ENCODE measurements around the gene DMXL1.

The DMXL1 gene

GRCh38 chr5:119280380-119280779 lies 209.5 kb downstream of the DMXL1 start:
- Histone ChIP-seq H3K9ac (ENCODE audit: low read length) (no peak overlapping the region), H3K27me3 (ENCODE audit: control insufficient read depth, insufficient read depth, low read length) (no peaks in the 10 kb centered on the region), H3K4me1 (ENCODE audit: control insufficient read depth, insufficient read depth, low read length) (peaks cover 11% of the 10 kb centered on the region), H3K9me3 (ENCODE audit: control insufficient read depth, low read length) (no peaks in the 10 kb centered on the region), H3K4me3 (ENCODE audit: low read length) (no peak overlapping the region), H3K36me3 (ENCODE audit: control insufficient read depth, insufficient read depth, low read length) (no peaks in the 10 kb centered on the region)

DNA sequence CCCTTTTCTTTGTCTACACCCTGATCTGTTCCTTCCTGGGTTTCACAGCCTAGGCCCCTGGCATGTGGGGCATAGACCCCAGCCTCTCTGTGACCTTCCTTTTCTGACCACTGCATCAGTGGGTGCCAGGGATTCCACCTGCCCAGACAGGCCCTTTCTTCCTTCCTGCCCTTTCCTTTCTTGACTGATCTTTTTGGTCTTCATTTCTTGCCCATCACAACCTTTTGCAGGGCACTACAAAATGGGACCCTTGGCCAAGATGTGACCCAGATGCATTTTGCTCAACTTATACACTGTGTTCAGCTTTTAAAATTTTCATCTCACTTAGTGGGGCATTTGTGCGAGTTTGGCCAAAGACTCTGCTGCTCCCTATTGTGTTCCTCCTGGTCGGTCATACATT lies 211.7 kb downstream of the DMXL1 start:
- Histone ChIP-seq H3K36me3 (ENCODE audit: control insufficient read depth, insufficient read depth, low read length) (no peaks in the 10 kb centered on the region), H3K27me3 (ENCODE audit: control insufficient read depth, insufficient read depth, low read length) (no peaks in the 10 kb centered on the region), H3K4me1 (ENCODE audit: control insufficient read depth, insufficient read depth, low read length) (peaks cover 15% of the 10 kb centered on the region), H3K9ac (ENCODE audit: low read length) (no peak overlapping the region), H3K4me3 (ENCODE audit: low read length) (no peak overlapping the region), H3K9me3 (ENCODE audit: control insufficient read depth, low read length) (no peaks in the 10 kb centered on the region)

DNA sequence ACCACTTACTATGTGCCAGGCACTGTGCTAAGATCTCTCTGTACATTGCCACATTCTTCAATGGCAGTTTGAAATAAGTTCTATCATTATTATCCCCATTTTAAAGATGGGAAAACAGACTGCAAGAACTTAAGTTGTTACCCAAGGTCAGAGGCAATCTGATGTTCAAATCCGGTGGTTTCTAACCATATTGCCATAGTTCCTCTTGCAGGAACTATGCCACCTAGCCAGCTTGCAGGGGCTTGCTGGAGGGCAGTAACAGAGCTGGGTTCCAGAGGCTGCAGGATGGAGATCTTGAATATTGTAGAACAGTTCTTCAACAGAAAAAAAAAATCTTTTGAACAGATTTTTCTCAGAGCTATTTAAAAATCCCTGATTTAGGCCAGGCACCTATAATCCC lies 213.1 kb downstream of the DMXL1 start:
- Histone ChIP-seq H3K4me3 (ENCODE audit: low read length) (no peak overlapping the region), H3K4me1 (ENCODE audit: control insufficient read depth, insufficient read depth, low read length) (peaks cover 29% of the 10 kb centered on the region), H3K9me3 (ENCODE audit: control insufficient read depth, low read length) (no peaks in the 10 kb centered on the region)

GRCh38 chr5:119285070-119285916 lies 214.4 kb downstream of the DMXL1 start:
- Histone ChIP-seq H3K9ac (ENCODE audit: low read length) (no peak overlapping the region), H3K4me3 (ENCODE audit: low read length) (no peak overlapping the region), H3K9me3 (ENCODE audit: control insufficient read depth, low read length) (no peaks in the 10 kb centered on the region), H3K4me1 (ENCODE audit: control insufficient read depth, insufficient read depth, low read length) (peaks cover 41% of the 10 kb centered on the region), H3K36me3 (ENCODE audit: control insufficient read depth, insufficient read depth, low read length) (no peaks in the 10 kb centered on the region), H3K27me3 (ENCODE audit: control insufficient read depth, insufficient read depth, low read length) (no peaks in the 10 kb centered on the region)

More for the DNA sequence above, 213.1 kb downstream of the DMXL1 start:
- no peaks in the 10 kb centered on the region for H3K36me3 ChIP-seq (ENCODE audit: control insufficient read depth, insufficient read depth, low read length)
- no peak overlapping the region for H3K9ac ChIP-seq (ENCODE audit: low read length)
- H3K27me3 ChIP-seq (ENCODE audit: control insufficient read depth, insufficient read depth, low read length), result no peaks in the 10 kb centered on the region

DNA sequence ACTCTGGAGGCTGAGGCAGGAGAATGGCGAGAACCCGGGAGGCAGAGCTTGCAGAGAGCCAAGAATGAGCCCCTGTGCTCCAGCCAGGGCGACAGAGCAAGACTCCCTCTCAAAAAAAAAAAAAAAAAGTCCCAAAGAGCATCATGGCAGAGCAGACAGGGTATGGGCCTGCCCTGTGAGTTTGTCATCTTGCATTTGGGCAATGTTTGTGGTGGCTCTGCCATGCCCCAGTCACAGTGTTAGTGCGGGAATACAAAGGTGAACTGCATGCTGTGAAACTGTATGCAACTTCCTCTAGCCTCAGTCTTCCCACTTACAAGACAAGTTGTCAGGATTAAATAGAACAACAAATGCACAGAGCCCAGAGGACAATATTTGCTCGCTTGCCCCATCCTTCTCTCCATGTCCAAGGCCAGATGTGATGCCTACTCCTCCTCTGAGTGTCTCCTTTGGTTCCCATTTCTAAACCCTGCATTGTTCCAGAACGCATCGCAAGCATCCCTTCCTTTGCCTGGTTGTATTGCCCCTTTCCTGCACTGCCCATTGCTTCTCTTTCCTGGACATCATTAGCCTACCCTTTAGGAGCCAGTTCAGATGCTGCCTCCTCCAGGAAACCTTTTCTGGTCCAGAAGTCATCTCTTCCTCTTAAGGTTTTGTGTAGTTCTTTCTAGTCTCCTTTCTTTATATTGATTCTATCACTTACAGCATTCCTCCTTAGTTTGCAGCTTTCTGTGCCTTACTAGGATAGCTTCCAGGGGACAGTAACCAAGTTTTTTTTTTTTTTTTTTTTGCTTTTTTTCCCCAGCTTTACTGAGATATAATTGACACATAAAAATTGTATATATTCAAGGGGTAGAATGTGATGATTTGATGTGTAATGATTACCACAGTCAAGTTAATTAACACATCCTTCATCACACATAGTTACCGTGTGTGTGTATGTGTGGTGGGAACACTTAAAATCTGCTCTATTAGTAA lies 215.9 kb downstream of the DMXL1 start:
- Histone ChIP-seq H3K36me3 (ENCODE audit: control insufficient read depth, insufficient read depth, low read length) (no peaks in the 10 kb centered on the region), H3K4me3 (ENCODE audit: low read length) (no peak overlapping the region), H3K4me1 (ENCODE audit: control insufficient read depth, insufficient read depth, low read length) (peaks cover 51% of the 10 kb centered on the region), H3K9me3 (ENCODE audit: control insufficient read depth, low read length) (no peaks in the 10 kb centered on the region), H3K9ac (ENCODE audit: low read length) (no peak overlapping the region), H3K27me3 (ENCODE audit: control insufficient read depth, insufficient read depth, low read length) (no peaks in the 10 kb centered on the region)

DNA sequence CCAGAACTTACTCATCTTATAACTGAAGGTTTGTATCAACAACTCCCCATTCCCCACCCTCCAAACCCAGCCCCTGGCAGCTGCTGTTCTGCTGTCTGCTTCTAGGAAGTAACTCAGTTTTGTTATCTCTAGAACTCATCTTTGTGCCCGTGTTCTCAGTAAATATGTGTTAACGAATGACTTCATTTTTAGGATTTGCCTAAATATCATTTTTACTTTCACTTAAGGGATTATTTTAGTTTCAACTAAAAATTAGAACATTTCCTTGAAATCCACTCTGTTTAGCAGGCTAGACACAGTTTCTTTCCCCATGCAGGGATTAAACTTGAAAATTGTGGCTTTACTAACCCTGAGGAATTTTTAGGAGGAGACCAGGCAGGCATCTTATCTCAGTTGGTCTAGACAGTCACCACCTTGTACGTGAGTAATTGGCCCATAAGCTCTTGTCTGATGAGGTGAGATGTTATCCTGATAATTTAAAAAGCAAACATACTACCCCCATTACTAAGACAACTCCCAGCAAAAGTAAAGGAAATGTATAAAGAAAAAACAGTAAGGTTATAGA lies 216.7 kb downstream of the DMXL1 start:
- H3K36me3 ChIP-seq (ENCODE audit: control insufficient read depth, insufficient read depth, low read length), result no peaks in the 10 kb centered on the region
- no peaks in the 10 kb centered on the region for H3K27me3 ChIP-seq (ENCODE audit: control insufficient read depth, insufficient read depth, low read length)
- no peaks in the 10 kb centered on the region for H3K9me3 ChIP-seq (ENCODE audit: control insufficient read depth, low read length)
- H3K9ac ChIP-seq (ENCODE audit: low read length), result no peak overlapping the region
- peaks cover 51% of the 10 kb centered on the region for H3K4me1 ChIP-seq (ENCODE audit: control insufficient read depth, insufficient read depth, low read length)
- no peak overlapping the region for H3K4me3 ChIP-seq (ENCODE audit: low read length)

DNA sequence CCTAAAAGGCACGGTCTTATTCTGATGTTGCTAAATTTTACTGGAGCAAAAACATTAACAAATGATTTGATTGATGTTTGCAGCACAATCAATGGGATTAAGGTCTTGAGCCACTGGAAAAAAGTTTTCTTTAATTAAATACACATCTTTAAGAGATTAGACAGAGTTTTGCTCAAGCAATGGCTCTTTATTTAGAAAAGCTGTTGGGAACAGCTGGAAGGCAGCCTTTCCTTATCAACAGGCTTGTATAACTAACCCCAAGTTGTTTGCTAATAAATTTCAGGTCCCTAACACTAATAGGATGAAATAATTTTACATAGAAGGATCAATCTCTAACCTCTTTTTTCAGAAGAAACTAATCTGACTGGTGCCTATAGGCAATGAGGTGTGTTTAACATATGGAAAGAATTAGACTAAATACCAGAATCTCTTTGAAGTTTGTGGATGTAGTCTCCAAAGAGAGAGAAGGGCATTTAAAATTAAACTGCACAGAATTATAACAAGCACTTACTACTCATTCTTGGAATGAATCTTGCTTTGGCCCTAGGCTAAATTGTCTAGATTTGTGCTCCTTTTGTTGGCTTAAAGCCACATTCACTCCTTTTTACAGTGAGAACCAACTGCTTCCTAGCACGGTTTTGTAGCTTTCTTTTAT lies 217.6 kb downstream of the DMXL1 start:
- Histone ChIP-seq H3K9ac (ENCODE audit: low read length) (no peak overlapping the region), H3K4me3 (ENCODE audit: low read length) (no peak overlapping the region), H3K36me3 (ENCODE audit: control insufficient read depth, insufficient read depth, low read length) (no peaks in the 10 kb centered on the region), H3K9me3 (ENCODE audit: control insufficient read depth, low read length) (no peaks in the 10 kb centered on the region), H3K27me3 (ENCODE audit: control insufficient read depth, insufficient read depth, low read length) (no peaks in the 10 kb centered on the region), H3K4me1 (ENCODE audit: control insufficient read depth, insufficient read depth, low read length) (peaks cover 51% of the 10 kb centered on the region)

DNA sequence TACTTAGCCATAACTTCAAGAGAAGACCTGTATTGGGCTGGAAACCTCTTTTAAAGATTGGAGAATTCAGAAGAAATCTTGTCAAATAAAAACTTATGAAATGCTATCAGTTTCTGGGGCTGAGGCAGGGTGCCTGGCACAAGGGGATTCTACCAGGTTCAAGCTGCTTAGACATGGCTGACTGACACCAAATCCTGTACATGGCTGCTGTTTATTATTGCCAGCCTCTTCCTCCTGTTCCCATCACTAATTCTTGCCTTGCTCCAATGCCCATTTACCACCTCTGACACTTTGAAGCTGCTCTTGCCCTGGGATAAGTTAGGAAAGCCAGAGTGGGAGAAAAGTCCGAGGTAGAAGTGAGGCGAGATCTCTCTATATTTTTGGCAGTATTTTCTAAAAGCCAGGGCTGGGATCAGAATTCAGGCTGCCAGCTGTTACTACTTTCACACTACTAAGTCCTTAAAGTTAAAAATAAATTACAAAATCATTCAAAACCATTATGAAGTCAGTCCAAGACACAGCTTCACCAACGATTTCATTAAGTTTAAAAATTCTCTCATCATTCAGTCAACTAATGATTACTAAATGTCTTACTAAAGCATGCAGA lies 218.7 kb downstream of the DMXL1 start:
- peaks cover 51% of the 10 kb centered on the region for H3K4me1 ChIP-seq (ENCODE audit: control insufficient read depth, insufficient read depth, low read length)
- no peaks in the 10 kb centered on the region for H3K9me3 ChIP-seq (ENCODE audit: control insufficient read depth, low read length)
- no peaks in the 10 kb centered on the region for H3K27me3 ChIP-seq (ENCODE audit: control insufficient read depth, insufficient read depth, low read length)
- no peak overlapping the region for H3K9ac ChIP-seq (ENCODE audit: low read length)
- H3K36me3 ChIP-seq (ENCODE audit: control insufficient read depth, insufficient read depth, low read length), result no peaks in the 10 kb centered on the region
- no peak overlapping the region for H3K4me3 ChIP-seq (ENCODE audit: low read length)

DNA sequence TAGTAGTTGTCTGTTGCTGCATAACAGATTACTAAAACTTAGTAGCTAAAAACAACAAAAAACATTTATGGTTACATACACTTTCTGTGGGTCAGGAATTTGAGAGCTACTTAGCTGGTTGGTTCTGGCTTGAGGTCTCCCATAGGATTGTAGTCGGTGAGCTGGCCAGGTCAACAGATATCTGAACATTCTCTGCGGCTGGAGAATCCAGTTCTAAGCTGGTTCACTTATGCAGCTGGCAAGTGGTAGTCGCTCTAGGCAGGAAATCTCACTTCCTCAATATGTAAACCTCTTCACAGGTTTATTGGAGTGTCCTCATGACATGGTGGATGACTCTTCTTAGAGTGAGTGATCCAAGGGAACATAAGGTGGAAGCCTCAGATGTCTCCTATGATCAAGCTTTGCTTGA lies 219.3 kb downstream of the DMXL1 start:
- H3K27me3 ChIP-seq (ENCODE audit: control insufficient read depth, insufficient read depth, low read length), result no peaks in the 10 kb centered on the region
- peaks cover 47% of the 10 kb centered on the region for H3K4me1 ChIP-seq (ENCODE audit: control insufficient read depth, insufficient read depth, low read length)
- H3K4me3 ChIP-seq (ENCODE audit: low read length), result no peak overlapping the region
- H3K9me3 ChIP-seq (ENCODE audit: control insufficient read depth, low read length), result no peaks in the 10 kb centered on the region
- no peaks in the 10 kb centered on the region for H3K36me3 ChIP-seq (ENCODE audit: control insufficient read depth, insufficient read depth, low read length)
- H3K9ac ChIP-seq (ENCODE audit: low read length), result no peak overlapping the region

DNA sequence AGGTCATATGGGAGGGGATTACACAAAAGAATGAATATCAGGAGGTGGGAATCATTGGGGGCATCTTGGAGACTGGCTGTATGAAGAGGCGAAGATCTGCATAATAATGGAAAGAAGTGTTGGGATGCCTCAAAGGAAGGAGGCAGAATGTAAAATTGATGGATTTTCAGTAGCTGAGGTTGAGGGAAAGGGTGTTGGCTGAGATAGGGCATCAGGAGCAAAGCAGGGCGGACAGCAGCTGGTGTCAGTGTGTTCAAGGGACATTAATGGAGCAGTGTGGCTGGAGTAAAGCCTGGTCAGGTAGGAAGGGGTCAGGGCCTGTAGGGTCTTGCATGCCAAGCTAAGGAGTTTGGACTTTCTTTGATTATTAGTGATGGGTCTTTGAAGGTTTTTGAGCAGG lies 219.7 kb downstream of the DMXL1 start:
- Histone ChIP-seq H3K9me3 (ENCODE audit: control insufficient read depth, low read length) (no peaks in the 10 kb centered on the region), H3K36me3 (ENCODE audit: control insufficient read depth, insufficient read depth, low read length) (no peaks in the 10 kb centered on the region), H3K4me1 (ENCODE audit: control insufficient read depth, insufficient read depth, low read length) (peaks cover 42% of the 10 kb centered on the region), H3K9ac (ENCODE audit: low read length) (no peak overlapping the region), H3K4me3 (ENCODE audit: low read length) (no peak overlapping the region), H3K27me3 (ENCODE audit: control insufficient read depth, insufficient read depth, low read length) (no peaks in the 10 kb centered on the region)

- Histone ChIP-seq H3K4me3 (ENCODE audit: low read length) (no peak overlapping the region), H3K9ac (ENCODE audit: low read length) (no peak overlapping the region), H3K9me3 (ENCODE audit: control insufficient read depth, low read length) (no peaks in the 10 kb centered on the region), H3K36me3 (ENCODE audit: control insufficient read depth, insufficient read depth, low read length) (no peaks in the 10 kb centered on the region), H3K4me1 (ENCODE audit: control insufficient read depth, insufficient read depth, low read length) (peaks cover 41% of the 10 kb centered on the region), H3K27me3 (ENCODE audit: control insufficient read depth, insufficient read depth, low read length) (no peaks in the 10 kb centered on the region)
Observed at GRCh38 chr5:119291056-119291455, 220.2 kb downstream of the DMXL1 start.
